Measurements from ENCODE around the gene AQP9.

Gene AQP9

GRCh38 chr15:58163985-58164384 lies 25.8 kb downstream of the AQP9 start:
- H3K4me3 ChIP-seq (ENCODE audit: low read depth, low read length), result no peak overlapping the region
- H3K9me3 ChIP-seq (ENCODE audit: severe bottlenecking), result no peaks in the 10 kb centered on the region
- H3K27ac ChIP-seq, result no peak overlapping the region
- TF ChIP-seq CTCF (IDR thresholded peaks at IDR 0.05; ENCODE audit: low read depth, low read length), result no peak
- H3K36me3 ChIP-seq, result no peaks in the 10 kb centered on the region
- no peak for DNase-seq
- H3K27me3 ChIP-seq (ENCODE audit: insufficient read depth, low read depth, severe bottlenecking), result no peaks in the 10 kb centered on the region

GRCh38 chr15:58164926-58165325 lies 26.7 kb downstream of the AQP9 start:
- DNase-seq, result no peak
- TF ChIP-seq CTCF (IDR thresholded peaks at IDR 0.05; ENCODE audit: low read depth, low read length), result no peak
- H3K27me3 ChIP-seq (ENCODE audit: insufficient read depth, low read depth, severe bottlenecking), result no peaks in the 10 kb centered on the region
- H3K4me3 ChIP-seq (ENCODE audit: low read depth, low read length), result no peak overlapping the region
- H3K27ac ChIP-seq, result no peak overlapping the region
- no peaks in the 10 kb centered on the region for H3K36me3 ChIP-seq
- no peaks in the 10 kb centered on the region for H3K9me3 ChIP-seq (ENCODE audit: severe bottlenecking)

GRCh38 chr15:58165661-58166060 lies 27.5 kb downstream of the AQP9 start:
- H3K9me3 ChIP-seq (ENCODE audit: severe bottlenecking), result no peaks in the 10 kb centered on the region
- no peaks in the 10 kb centered on the region for H3K36me3 ChIP-seq
- no peak for TF ChIP-seq CTCF (IDR thresholded peaks at IDR 0.05; ENCODE audit: low read depth, low read length)
- H3K27ac ChIP-seq, result no peak overlapping the region
- no peak for DNase-seq
- H3K4me3 ChIP-seq (ENCODE audit: low read depth, low read length), result no peak overlapping the region
- no peaks in the 10 kb centered on the region for H3K27me3 ChIP-seq (ENCODE audit: insufficient read depth, low read depth, severe bottlenecking)

- no peaks in the 10 kb centered on the region for H3K36me3 ChIP-seq
- no peak for TF ChIP-seq CTCF (IDR thresholded peaks at IDR 0.05; ENCODE audit: low read depth, low read length)
- no peak overlapping the region for H3K27ac ChIP-seq
- no peak for DNase-seq
- no peaks in the 10 kb centered on the region for H3K27me3 ChIP-seq (ENCODE audit: insufficient read depth, low read depth, severe bottlenecking)
- H3K4me3 ChIP-seq (ENCODE audit: low read depth, low read length), result no peak overlapping the region
- H3K9me3 ChIP-seq (ENCODE audit: severe bottlenecking), result no peaks in the 10 kb centered on the region
Measured at GRCh38 chr15:58167095-58167691, 29.0 kb downstream of the AQP9 start.

- no peak for TF ChIP-seq CTCF (IDR thresholded peaks at IDR 0.05; ENCODE audit: low read depth, low read length)
- Histone ChIP-seq H3K4me3 (ENCODE audit: low read depth, low read length) (no peak overlapping the region), H3K36me3 (no peaks in the 10 kb centered on the region), H3K27ac (no peak overlapping the region), H3K27me3 (ENCODE audit: insufficient read depth, low read depth, severe bottlenecking) (no peaks in the 10 kb centered on the region), H3K9me3 (ENCODE audit: severe bottlenecking) (no peaks in the 10 kb centered on the region)
- no peak for DNase-seq
Measured at GRCh38 chr15:58169934-58170333, 31.8 kb downstream of the AQP9 start.

- Histone ChIP-seq H3K27me3 (ENCODE audit: insufficient read depth, low read depth, severe bottlenecking) (no peaks in the 10 kb centered on the region), H3K4me3 (ENCODE audit: low read depth, low read length) (no peak overlapping the region), H3K27ac (no peak overlapping the region), H3K9me3 (ENCODE audit: severe bottlenecking) (no peaks in the 10 kb centered on the region), H3K36me3 (no peaks in the 10 kb centered on the region)
- no peak for TF ChIP-seq CTCF (IDR thresholded peaks at IDR 0.05; ENCODE audit: low read depth, low read length)
- DNase-seq, result no peak
Measured at GRCh38 chr15:58171476-58172061, 33.4 kb downstream of the AQP9 start.
